DOHH2 (cell line): ENCODE results near the gene CYP4F2.

Source experiments
- H3F3A ChIP-seq: fragments of 200-600 bp; sonication (generic), shearing (Covaris generic); 2 replicates; pipeline ENCODE4 v1.6.0; 2016; ENCODE audit warnings: antibody characterized with exemption, mild to moderate bottlenecking; ENCODE audit not compliant: control insufficient read depth, insufficient read depth
- H3K27ac ChIP-seq: fragments of 200-600 bp; sonication (generic); 2 replicates; pipeline ENCODE4 v1.5.1; 2014; ENCODE audit warnings: low read depth, mild to moderate bottlenecking, low read length, moderate library complexity
- H3K27me3 ChIP-seq: fragments of 200-600 bp; sonication (generic); 2 replicates; pipeline ENCODE4 v1.6.1; 2014; ENCODE audit warnings: mild to moderate bottlenecking, low read length, mixed read lengths; ENCODE audit not compliant: control insufficient read depth
- H3K36me3 ChIP-seq: fragments of 200-600 bp; sonication (generic); 2 replicates; pipeline ENCODE4 v1.6.1; 2014; ENCODE audit warnings: mild to moderate bottlenecking, low read length, moderate library complexity, mixed read lengths; ENCODE audit not compliant: control insufficient read depth
- H3K4me1 ChIP-seq: fragments of 200-600 bp; sonication (generic); 2 replicates; pipeline ENCODE4 v1.6.1; 2014; ENCODE audit warnings: mild to moderate bottlenecking, low read length, mixed read lengths; ENCODE audit not compliant: control insufficient read depth
- H3K4me2 ChIP-seq: fragments of 200-600 bp; sonication (generic); 2 replicates; pipeline ENCODE4 v1.6.0; 2014; ENCODE audit warnings: mild to moderate bottlenecking, low read length, moderate library complexity
- H3K4me3 ChIP-seq: fragments of 200-600 bp; sonication (generic); 2 replicates; pipeline ENCODE4 v1.5.1; 2014; ENCODE audit warnings: mild to moderate bottlenecking, low read length, mixed read lengths
- H3K79me2 ChIP-seq: fragments of 200-600 bp; sonication (generic); 2 replicates; pipeline ENCODE4 v1.6.1; 2014; ENCODE audit warnings: mild to moderate bottlenecking, low read length, mixed read lengths; ENCODE audit not compliant: control insufficient read depth
- H3K9me2 ChIP-seq: fragments of 200-600 bp; sonication (generic); replicated peaks from 2 replicates; pipeline ENCODE4 v1.6.1; 2014; ENCODE audit warnings: mild to moderate bottlenecking, low read length, mixed read lengths; ENCODE audit not compliant: control insufficient read depth
- H3K9me3 ChIP-seq: fragments of 200-600 bp; sonication (generic); 2 replicates; pipeline ENCODE4 v1.6.1; 2014; ENCODE audit warnings: antibody characterized with exemption, low read length, mixed read lengths; ENCODE audit not compliant: control insufficient read depth, insufficient read depth
- H4K20me1 ChIP-seq: fragments of 200-600 bp; sonication (generic); 2 replicates; pipeline ENCODE4 v1.6.0; 2014; ENCODE audit warnings: low read depth, mild to moderate bottlenecking, antibody characterized with exemption, low read length, moderate library complexity; ENCODE audit not compliant: control insufficient read depth, insufficient read depth
- CTCF ChIP-seq: fragments of 200-600 bp; sonication (generic); IDR thresholded peaks from one replicate; pipeline ENCODE4 v1.5.1; 2014; ENCODE audit warnings: antibody characterized with exemption, mild to moderate bottlenecking, low read depth, low read length; ENCODE audit not compliant: poor library complexity, severe bottlenecking
- EZH2phosphoT487 ChIP-seq: fragments of 200-600 bp; sonication (generic); IDR thresholded peaks from 2 replicates; pipeline ENCODE4 v1.6.1; 2017; ENCODE audit warnings: borderline replicate concordance, mild to moderate bottlenecking, antibody characterized with exemption, low read length, moderate library complexity, mixed read lengths

CYP4F2 gene

GRCh38 chr19:15866636-15867035 is 31.2 kb downstream of the CYP4F2 start:
- no peak for TF ChIP-seq CTCF
- no peak for TF ChIP-seq EZH2phosphoT487
- Histone ChIP-seq H3K27ac (no peak overlapping the region), H3F3A (no peaks in the 10 kb centered on the region), H3K4me3 (no peak overlapping the region), H3K4me1 (peaks cover 11% of the 10 kb centered on the region), H4K20me1 (no peaks in the 10 kb centered on the region), H3K4me2 (no peak overlapping the region), H3K36me3 (no peaks in the 10 kb centered on the region), H3K9me3 (no peaks in the 10 kb centered on the region), H3K79me2 (no peaks in the 10 kb centered on the region), H3K27me3 (no peaks in the 10 kb centered on the region), H3K9me2 (no peaks in the 10 kb centered on the region)

GRCh38 chr19:15864824-15865223 is 33.0 kb downstream of the CYP4F2 start:
- TF ChIP-seq CTCF (no peak), EZH2phosphoT487 (no peak)
- Histone ChIP-seq H3F3A (no peaks in the 10 kb centered on the region), H3K4me1 (no peaks in the 10 kb centered on the region), H4K20me1 (no peaks in the 10 kb centered on the region), H3K4me2 (no peak overlapping the region), H3K27ac (no peak overlapping the region), H3K9me3 (no peaks in the 10 kb centered on the region), H3K4me3 (no peak overlapping the region), H3K27me3 (no peaks in the 10 kb centered on the region), H3K9me2 (no peaks in the 10 kb centered on the region), H3K36me3 (no peaks in the 10 kb centered on the region), H3K79me2 (no peaks in the 10 kb centered on the region)

- TF ChIP-seq CTCF (no peak), EZH2phosphoT487 (no peak)
- H3K27me3 ChIP-seq = no peaks in the 10 kb centered on the region
- H3K4me1 ChIP-seq = no peaks in the 10 kb centered on the region
Observed at GRCh38 chr19:15863272-15863671, 34.6 kb downstream of the CYP4F2 start.

GRCh38 chr19:15862444-15862843 is 35.4 kb downstream of the CYP4F2 start:
- Histone ChIP-seq H3F3A (no peaks in the 10 kb centered on the region), H3K4me3 (no peak overlapping the region), H3K9me2 (no peaks in the 10 kb centered on the region), H3K27ac (no peak overlapping the region), H3K9me3 (no peaks in the 10 kb centered on the region), H3K79me2 (no peaks in the 10 kb centered on the region), H3K4me1 (no peaks in the 10 kb centered on the region), H3K36me3 (no peaks in the 10 kb centered on the region), H4K20me1 (no peaks in the 10 kb centered on the region), H3K27me3 (no peaks in the 10 kb centered on the region), H3K4me2 (no peak overlapping the region)
- TF ChIP-seq CTCF (no peak), EZH2phosphoT487 (no peak)

More at GRCh38 chr19:15863272-15863671, 34.6 kb downstream of the CYP4F2 start:
- Histone ChIP-seq H3K4me2 (no peak overlapping the region), H3K9me2 (no peaks in the 10 kb centered on the region), H3K27ac (no peak overlapping the region), H3K9me3 (no peaks in the 10 kb centered on the region), H3K36me3 (no peaks in the 10 kb centered on the region), H3K4me3 (no peak overlapping the region), H3K79me2 (no peaks in the 10 kb centered on the region), H3F3A (no peaks in the 10 kb centered on the region), H4K20me1 (no peaks in the 10 kb centered on the region)
